ENCODE data around the gene BMAL1.
A peak's percentile ranks its signal among the peaks of the same experiment; 100 is the strongest.

Gene BMAL1

DNA sequence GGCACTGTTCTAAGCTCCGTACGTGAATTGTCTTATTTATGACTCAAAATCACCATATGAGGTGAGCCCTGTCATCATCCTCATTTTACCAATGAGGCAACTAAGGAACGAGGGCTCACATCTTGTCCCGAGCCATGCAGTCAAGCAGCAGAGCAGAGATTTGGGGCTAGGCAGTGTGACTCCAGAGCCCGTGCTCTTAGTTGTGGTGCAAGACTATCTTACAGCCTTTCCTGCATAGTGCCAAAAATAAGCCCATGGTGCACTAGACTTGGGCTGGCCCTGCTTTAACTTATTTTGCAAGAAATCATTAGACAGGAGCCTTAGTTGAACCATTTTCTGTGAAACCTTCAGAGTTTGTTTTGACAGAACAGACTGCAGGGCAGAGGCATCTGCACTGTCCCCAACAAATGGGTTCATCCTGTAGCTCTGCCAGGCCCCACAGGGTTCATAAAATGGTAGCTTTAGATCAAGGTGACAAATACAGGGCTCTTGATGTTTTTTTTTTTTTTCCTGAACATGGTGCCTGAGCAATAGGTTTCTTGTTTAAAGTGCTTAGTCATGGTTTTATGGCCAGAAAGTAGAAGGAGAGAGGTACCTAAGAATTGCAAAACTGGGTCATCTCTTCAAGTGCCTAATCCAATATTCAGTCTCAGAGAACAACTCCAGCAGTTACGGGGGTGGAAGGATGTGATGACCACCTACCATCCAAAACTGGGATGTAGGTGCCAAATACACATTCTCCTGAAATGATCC is 56.6 kb downstream of the BMAL1 start:
- H3K9ac ChIP-seq: no peak overlapping the region
- no peaks in the 10 kb centered on the region for H3K79me2 ChIP-seq
- H3K9me3 ChIP-seq (ENCODE audit: control insufficient read depth, low read length): no peaks in the 10 kb centered on the region
- H2AFZ ChIP-seq: no peak overlapping the region
- no peak overlapping the region for H3K4me2 ChIP-seq (ENCODE audit: low read length)
- no peak overlapping the region for H3K27ac ChIP-seq
- no peaks in the 10 kb centered on the region for H3K4me1 ChIP-seq
- H3K4me3 ChIP-seq (ENCODE audit: low read depth, low read length): no peak overlapping the region
- H3K36me3 ChIP-seq (ENCODE audit: control insufficient read depth, insufficient read depth, low read length): no peaks in the 10 kb centered on the region
- no peak for TF ChIP-seq CTCF (IDR thresholded peaks at IDR 0.05)
- H3K27me3 ChIP-seq (ENCODE audit: control insufficient read depth, insufficient read depth, low read length): no peaks in the 10 kb centered on the region

DNA sequence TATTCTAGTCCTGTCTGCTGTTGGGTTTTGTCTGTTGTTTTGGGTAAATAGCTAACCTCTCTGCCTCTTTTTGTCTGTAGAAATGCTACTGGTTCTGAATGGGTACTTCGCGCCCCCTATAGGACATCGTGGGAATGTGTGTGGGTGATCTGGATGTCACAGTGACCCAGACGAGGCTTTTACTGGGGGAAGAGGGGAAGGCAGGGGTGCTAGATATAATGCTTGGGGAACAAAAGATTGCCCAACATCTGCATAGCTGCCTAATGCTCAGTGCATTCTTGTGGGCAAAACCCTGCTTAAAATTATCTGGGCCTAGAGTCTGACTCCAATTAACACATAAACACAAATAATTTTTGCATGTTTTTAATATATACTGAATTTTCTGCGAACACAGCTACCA is 57.7 kb downstream of the BMAL1 start:
- Histone ChIP-seq H3K36me3 (ENCODE audit: control insufficient read depth, insufficient read depth, low read length) (no peaks in the 10 kb centered on the region), H3K79me2 (no peaks in the 10 kb centered on the region), H3K4me3 (ENCODE audit: low read depth, low read length) (no peak overlapping the region), H3K9ac (no peak overlapping the region), H3K27me3 (ENCODE audit: control insufficient read depth, insufficient read depth, low read length) (no peaks in the 10 kb centered on the region), H3K4me1 (peaks cover 3% of the 10 kb centered on the region), H3K4me2 (ENCODE audit: low read length) (no peak overlapping the region), H3K9me3 (ENCODE audit: control insufficient read depth, low read length) (no peaks in the 10 kb centered on the region), H3K27ac (no peak overlapping the region), H2AFZ (no peak overlapping the region)
- TF ChIP-seq CTCF (IDR thresholded peaks at IDR 0.05): peak; percentile 71

GRCh38 chr11:13336246-13336878 is 58.8 kb downstream of the BMAL1 start:
- H3K4me1 ChIP-seq: peaks cover 3% of the 10 kb centered on the region

GRCh38 chr11:13338019-13338426 is 60.4 kb downstream of the BMAL1 start:
- Histone ChIP-seq H3K36me3 (ENCODE audit: control insufficient read depth, insufficient read depth, low read length) (no peaks in the 10 kb centered on the region), H3K9ac (no peak overlapping the region), H3K27me3 (ENCODE audit: control insufficient read depth, insufficient read depth, low read length) (no peaks in the 10 kb centered on the region), H3K4me1 (peaks cover 3% of the 10 kb centered on the region), H3K9me3 (ENCODE audit: control insufficient read depth, low read length) (no peaks in the 10 kb centered on the region), H3K4me2 (ENCODE audit: low read length) (peak overlapping the region; percentile 68), H3K4me3 (ENCODE audit: low read depth, low read length) (peak overlapping the region; percentile 48), H2AFZ (peak overlapping the region; percentile 19), H3K27ac (peak overlapping the region; percentile 52), H3K79me2 (no peaks in the 10 kb centered on the region)
- no peak for TF ChIP-seq CTCF (IDR thresholded peaks at IDR 0.05)

More at GRCh38 chr11:13336246-13336878, 58.8 kb downstream of the BMAL1 start:
- no peak overlapping the region for H3K27ac ChIP-seq
- no peaks in the 10 kb centered on the region for H3K9me3 ChIP-seq (ENCODE audit: control insufficient read depth, low read length)
- H3K27me3 ChIP-seq (ENCODE audit: control insufficient read depth, insufficient read depth, low read length): no peaks in the 10 kb centered on the region
- H3K9ac ChIP-seq: no peak overlapping the region
- TF ChIP-seq CTCF (IDR thresholded peaks at IDR 0.05): no peak
- no peak overlapping the region for H3K4me3 ChIP-seq (ENCODE audit: low read depth, low read length)
- H3K79me2 ChIP-seq: no peaks in the 10 kb centered on the region
- H3K36me3 ChIP-seq (ENCODE audit: control insufficient read depth, insufficient read depth, low read length): no peaks in the 10 kb centered on the region
- H2AFZ ChIP-seq: peak overlapping the region; percentile 46
- no peak overlapping the region for H3K4me2 ChIP-seq (ENCODE audit: low read length)
